ENCODE results near the gene HIRA.

The HIRA gene

DNA sequence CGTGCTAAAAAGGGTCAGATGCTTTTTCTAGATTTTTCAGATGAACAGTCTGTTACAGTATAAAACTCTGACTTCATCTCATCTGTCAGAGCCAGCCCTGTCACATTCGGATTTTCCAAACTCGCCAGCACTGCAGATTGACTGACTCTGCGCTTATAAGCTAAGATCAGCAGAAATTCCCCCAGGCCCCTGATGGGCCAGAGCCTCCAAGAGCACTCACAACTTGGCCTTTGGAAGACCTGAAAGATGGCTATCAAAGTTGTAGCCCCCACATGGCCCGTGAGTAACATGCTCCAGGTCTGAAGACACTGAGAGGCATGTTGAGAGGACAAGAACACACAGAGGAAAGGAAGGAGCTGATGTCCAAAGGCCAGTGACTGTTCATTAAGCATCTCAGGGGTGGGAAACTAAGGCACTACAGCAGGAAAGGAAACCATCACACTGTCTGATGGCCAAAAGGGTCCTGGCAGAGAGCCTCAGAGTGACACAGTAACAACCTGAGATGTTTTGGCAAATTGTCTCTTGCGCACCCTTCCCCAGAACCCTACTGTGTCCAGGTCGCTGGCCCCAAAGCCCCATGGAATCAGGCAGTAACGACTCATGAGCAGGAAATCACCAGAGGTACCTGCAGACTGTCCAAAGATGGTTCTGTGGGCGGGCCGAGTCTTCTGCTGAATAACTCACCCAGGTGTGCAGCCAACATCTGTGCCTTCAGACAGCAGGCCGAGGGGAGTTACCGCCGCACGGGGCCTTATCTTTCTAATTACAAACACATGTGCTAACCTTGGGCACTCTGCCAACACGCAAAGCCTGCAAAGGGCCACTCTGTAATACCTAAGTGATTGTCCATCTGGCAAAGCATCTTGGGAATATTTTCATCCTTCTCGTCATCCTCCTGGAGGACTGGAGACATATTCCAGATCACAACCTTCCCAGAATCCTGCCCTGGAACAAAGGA, 23.6 kb downstream of the HIRA start:
- no peak for DNase-seq

DNA sequence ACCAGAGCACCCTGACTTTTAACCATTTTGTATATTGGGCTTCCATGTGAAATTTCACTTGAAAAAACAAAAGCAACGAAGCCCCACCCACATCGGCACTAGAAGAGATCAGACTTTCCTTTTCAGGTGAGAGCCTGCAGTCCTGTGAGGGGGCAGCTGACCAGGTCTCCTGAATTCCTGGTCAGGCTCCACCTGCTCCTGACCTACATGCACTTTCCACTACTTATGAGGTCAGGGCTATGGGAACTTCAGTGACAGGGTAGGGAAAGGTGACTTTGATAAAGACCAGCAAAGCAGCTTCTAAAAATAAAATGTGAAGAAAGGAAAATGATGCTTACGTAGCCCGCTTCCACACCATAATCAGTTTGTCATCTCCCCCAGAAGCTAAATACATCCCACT, 24.7 kb downstream of the HIRA start:
- DNase-seq, result no peak

DNA sequence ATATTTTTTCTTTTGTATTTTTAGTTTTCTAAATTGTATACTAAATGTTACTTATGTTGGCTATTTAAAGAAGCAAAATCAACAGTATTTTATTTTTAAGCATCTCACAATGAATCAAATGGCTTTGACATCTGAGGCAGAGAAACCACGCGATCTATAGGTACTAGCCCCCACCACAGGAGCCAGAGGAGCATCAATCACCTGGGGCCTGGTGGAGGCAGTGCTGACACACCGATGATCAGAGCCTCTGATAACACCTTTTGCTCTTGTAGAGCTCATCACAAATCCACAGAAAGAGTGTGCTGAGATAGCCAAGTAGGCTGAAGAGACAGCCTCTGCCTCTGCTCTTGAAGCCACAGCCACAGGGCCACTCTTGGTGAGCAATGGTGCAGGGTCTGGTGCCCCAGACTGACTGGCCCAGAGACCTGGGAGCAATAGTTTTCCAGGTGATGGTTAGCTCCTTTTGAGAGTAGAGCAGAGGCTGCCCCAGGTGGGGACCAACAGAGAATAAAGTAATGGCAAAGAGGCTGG, 25.2 kb downstream of the HIRA start:
- DNase-seq, result no peak

DNA sequence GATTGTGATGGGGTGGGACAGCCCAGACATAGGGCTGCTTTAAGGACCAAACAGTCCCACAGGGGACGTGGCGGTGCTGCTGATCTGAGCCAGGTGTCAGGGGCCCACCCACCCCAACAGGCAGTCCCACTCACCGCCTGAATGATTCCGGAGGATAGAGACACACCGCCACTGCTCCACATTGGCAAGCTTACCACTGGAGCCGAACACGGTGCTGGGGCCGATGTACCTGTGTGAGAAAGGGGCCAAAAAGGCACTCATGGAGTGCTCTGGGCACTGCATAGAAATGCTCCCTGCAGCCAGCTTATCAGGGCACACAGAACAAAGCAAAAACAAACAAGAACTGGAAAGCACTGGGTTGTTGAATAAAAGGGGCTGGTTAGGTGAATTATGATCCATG, 25.9 kb downstream of the HIRA start:
- DNase-seq, result no peak

DNA sequence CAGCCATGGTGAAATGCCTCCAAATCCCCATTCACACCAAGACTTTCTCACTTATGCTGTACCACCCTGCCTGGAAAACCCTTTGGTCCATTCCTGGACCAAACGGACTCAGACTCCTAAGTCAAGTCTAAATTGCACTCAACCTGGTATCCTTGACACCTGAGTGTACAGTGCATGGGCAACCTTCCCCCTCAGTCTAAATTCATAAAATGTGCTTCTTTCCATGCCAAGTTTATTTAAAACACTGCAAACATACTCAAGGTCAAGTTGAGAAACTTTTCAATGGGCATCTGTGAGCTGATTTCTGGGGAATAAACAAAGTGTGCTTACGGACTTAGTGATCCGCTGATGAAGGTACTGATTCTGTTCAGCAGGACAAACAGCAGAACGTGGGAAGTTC, 26.4 kb downstream of the HIRA start:
- no peak for DNase-seq

DNA sequence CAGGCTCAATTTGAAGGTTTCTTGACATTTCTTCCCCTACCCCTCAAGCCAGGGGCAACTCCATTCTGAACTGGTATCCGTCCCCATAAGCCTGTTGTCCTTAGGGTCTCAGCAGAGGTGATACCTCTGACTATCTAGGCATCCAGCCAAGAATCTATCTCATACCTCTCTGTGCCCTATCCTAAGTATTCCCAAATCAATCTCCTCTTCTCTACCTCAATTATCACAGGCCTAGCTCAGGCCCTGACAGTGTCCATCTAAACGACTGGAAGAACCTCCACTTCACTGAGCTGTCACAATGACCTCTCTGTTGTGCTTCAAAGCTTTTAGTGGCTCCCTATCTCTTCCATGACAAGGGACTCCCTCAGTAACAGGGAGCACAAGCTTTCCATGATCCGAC, 26.9 kb downstream of the HIRA start:
- no peak for DNase-seq

DNA sequence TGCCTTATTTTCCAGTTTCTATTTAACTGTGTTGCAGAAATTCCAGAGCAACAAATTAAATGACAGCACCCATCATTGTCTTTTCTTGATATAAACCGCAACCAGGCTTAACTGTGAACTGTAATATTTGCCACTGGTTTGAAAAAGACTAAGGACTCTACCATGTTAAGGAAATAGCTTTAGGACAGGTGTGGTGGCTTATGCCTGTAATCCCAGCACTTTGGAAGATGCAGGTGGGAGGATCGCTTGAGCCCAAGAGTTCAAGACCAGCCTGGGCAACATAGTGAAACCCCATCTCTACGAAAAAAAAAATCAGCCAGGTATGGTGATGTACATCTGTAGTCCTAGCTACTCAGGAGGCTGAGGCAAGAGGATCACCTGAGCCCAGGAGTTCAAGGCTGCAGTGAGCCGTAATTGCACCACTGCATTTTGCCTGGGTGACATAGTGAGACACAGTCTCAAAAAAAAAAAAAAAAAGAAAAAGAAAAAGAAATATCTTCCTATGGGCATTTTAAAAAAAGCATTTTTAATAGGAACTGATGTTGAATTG, 28.8 kb downstream of the HIRA start:
- DNase-seq, result no peak

DNA sequence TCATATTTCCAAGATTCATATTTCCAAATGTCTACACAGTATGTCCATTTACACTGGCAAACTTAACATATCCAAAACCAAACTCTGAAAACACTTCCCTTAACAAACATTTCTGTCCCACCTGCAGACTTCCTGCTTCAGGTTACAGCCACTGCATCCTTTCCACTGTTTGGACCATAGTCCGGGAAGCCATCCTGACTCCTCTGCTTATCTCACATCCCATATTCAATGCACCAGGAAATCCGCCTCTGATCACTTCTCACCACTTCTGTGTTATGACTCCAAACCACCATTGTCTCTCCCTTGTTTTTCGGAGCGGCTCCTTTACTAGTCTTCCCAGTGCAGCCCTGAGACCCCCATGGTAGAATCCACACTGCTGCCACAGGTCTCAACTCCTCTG, 30.1 kb downstream of the HIRA start:
- no peak for DNase-seq

DNA sequence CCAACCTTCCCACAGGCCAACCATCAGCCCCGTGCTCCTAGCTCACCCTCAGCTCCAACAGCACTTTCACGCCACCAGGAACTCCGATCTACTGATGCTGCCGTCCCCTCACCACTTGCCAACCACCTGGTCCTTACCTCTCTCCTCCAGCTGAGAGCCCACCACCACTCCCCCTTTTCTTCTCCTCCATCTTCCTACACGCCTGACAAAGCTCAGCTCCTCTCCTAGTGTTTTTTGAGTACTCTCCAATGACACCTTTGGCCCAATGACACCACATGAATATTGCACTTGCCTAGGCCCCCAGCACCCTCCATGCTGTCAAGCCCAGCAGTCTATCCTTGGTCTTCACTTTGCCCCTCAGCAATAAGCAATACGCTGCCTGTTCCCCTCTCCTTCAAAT, 30.7 kb downstream of the HIRA start:
- DNase-seq, result no peak

DNA sequence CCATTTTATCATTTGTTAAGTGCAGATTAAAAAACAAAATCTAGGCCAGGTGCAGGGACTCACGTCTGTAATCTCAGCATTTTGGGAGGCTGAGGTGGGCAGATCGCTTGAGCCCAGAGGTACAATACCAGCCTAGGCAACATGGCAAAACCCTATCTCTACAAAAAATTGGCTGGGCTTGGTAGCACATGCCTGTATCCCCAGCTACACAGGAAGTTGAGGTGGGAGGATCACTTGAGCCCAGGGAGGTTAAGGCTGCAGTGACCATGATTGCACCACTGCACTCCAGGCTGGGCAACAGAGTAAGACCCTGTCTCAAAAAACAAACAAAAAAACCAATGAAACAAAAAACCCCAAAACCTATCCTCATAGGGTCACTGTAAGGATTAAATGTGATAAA, 32.9 kb downstream of the HIRA start:
- no peak for DNase-seq

DNA sequence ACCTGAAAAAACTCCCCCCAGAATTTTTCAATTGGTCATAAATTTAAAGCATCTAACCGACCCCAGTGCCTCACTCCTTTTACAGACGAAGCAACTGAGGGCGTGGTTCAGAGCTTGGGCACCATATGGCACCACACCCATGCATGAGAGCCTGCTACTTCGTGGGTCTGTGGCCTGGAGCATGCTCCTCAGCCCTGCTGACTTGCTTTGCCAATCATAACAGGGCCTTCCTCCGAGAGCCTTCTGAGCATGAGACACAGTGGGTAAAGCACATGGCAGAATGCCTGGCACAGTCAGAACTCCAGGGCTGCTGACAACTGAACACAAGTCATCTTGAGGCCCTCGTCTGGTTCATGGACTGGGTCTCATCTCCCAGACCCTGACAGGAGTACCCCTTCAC, 33.3 kb downstream of the HIRA start:
- DNase-seq, result no peak

DNA sequence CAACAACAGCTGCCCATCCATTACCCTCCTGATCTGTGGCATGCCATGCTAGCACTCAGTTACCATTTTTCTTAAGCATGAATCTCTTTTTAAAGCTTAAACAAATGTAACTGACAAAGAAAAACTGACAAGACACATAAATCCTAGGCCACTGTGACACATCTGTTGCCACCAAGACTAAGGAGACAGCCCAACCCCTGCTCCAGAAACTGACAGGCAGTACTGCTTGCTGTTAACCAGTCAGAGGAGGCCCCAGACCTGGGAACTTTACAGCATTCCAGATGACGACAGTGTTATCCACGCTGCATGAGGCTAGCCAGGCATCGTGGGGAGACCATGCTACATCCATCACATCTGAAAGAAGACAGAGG, 33.8 kb downstream of the HIRA start:
- DNase-seq, result no peak

DNA sequence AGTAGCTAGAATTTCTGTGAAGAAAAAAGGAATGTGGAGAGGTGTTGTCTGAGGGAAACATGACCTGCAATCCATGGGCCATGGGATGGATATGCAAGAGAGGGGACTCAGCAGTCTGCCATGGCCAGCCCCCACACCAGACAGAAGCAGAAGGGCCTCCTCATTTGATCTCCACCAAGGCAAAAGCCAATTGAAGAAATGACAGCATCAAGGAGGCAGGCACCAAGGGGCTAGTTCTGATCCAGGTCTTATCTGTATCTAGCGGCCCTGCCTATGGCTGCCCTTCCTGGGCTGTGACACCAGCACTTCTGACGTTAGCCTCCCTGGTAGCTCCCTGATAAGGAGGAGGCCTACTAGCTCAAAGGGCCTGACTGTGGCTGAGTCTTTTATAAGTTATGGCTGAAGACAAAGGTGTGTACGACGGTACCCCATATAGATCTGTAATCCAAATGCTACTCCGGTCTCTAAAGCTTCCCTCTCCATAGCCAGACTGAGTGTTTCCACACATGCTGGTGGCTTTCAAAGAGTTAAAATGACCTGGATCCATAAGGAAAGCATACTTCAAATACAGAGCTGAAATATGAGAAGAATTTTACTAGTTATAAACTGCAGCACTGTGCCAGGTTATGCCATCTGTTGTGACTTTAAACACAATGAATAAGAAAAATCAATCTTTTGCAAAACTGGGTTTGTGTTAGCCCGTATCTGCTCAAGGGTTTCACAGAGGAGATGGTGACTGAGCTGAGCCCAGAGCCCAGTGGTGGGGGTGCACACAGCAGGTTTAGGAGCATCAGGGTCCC, 34.4 kb downstream of the HIRA start:
- no peak for DNase-seq

DNA sequence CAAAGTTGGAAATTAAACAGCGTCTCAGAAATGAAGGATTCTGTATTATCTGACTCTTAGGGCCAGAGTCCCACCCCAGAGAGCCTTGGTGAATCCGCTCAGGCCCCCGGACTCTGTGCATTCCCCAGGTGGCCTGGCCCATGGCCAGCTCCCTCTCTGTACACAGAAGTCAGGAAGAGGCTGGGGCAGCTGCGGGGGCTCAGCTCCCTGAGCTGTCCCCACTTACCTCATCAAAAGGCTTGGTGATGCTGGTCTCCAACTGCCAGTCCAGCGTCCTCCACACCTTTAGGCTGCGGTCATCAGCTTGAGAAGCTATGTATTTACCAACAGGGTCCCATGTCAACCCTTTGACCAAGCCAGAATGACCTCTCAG, 35.0 kb downstream of the HIRA start:
- DNase-seq, result no peak

DNA sequence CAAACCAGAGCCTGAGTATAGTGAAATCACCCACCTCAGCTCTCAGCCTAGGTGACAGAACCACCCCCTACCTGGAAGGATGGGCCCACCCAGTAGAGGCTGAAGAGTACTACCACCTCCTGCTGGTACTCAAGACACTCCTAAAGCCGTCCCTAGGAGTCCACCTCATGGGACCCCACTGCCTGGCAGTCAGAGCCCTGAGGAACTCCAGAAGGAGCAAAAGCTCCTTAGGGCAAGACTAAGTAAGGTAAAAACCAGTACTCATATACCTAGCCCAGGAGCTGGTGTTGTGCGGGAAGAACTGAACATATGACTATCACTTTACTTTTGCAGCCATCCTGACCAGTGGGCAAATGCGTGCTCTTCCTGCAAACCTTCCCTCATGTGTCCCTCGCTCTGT, 36.3 kb downstream of the HIRA start:
- DNase-seq, result no peak

DNA sequence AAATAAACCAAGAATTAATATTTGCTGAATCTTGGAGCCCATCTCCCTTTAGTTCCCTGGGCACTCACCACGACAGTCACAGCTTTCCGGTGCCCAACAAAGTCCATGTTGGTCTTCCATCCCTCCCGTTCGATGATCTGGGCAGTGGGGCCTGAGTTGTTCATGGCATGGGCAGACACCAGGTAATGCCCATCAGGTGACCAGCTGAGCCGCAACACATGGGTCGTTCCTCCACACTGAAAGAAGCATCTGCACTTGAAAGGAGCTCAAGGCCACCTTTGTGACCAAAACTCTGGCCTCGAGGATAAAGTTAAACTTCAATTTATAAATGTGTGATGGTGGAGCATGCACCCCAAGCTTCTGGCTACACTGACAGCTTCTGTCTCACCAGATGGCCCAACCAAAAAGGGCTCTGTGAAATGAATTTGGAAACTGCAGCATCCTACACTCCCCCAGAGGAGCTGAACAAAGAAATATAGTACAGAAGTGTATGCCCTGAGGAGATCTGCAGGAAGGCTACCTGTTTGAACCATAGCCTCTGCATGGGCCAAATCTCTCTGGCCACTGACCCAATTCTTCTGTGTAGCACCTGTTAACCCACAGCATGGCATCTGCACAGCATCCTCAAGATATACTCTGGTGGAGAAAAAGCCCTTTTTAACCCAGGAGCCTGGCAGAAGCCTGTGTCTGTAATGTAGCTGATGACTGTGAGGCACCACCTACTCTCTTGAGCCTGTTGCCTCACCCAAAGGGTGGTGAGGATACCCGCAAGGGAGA, 37.1 kb downstream of the HIRA start:
- no peak for DNase-seq

DNA sequence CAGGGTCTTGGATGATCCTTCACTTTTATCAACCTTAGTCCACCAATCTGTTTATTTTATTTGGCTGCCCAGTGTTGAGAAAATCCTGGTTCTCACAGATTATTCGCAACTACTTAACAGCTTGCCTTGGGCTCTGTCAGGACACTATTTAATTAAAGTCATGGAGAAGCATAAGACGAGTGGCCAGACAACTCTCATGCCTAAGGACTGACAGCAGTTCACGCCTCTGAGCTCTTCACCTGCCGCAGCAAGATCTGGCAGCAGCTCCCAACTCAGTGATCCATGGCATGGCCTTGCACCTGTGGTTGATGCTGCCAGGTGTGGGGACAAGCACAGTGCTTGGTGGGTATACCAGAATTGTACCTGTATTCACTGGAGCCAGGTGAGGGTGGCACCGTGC, 37.8 kb downstream of the HIRA start:
- no peak for DNase-seq

DNA sequence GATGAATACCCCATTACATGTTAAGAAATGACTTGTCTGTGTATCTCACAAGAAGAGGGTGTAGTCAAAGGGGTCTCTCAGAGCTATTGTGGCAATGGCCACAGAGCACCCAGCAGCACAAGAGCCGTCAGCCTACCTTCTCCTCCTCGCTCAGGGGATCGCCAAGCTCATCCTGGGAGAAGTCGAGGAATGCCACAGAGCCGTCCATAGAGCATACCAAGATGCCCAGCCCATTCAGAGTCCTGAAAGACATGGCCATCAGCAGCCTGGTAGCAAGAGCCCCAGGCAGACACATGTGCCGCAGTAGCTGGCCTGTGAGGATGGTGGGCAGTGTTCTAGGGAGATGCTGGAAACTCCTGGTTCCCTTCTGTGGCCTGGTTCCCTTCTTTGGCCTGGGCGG, 44.0 kb downstream of the HIRA start:
- no peak for DNase-seq

DNA sequence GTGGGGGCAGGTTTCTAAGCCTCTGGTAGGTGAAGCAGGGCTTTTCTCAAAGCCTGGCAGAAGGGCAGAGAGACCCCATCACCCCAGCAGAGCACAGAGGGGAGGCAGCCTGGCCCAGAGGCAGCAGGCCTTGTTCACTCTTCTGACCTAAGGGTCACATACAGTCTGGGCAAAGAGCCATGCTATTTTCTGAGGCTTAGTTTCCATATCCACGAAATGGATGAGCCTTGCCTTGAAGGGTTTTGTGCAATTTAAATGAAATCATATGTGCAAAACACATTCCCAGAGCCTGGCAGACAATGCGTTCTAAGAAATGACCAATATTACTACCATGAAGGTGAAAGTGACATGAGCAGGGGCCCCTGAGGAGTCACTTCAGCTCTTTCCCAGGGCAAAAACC, 44.5 kb downstream of the HIRA start:
- no peak for DNase-seq

DNA sequence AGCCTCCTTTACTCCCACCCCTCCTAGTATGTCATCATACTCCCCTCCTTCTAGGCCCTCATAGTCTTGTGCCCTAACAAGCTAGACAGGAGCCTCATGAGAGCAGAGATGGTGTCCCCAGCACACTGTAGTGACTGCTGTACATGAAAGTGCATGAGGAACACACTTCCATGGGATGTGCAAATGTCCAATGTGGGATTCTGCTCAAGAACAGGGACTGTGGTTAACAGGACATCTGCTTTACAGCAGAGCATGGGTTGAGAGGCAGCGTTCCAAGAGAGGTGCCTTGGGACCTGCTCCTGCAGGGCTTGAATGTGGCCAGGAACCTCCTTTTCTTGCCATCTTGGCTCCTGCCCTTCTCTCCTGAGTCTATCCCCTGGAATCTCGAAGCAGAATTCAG, 45.3 kb downstream of the HIRA start:
- DNase-seq, result no peak

DNA sequence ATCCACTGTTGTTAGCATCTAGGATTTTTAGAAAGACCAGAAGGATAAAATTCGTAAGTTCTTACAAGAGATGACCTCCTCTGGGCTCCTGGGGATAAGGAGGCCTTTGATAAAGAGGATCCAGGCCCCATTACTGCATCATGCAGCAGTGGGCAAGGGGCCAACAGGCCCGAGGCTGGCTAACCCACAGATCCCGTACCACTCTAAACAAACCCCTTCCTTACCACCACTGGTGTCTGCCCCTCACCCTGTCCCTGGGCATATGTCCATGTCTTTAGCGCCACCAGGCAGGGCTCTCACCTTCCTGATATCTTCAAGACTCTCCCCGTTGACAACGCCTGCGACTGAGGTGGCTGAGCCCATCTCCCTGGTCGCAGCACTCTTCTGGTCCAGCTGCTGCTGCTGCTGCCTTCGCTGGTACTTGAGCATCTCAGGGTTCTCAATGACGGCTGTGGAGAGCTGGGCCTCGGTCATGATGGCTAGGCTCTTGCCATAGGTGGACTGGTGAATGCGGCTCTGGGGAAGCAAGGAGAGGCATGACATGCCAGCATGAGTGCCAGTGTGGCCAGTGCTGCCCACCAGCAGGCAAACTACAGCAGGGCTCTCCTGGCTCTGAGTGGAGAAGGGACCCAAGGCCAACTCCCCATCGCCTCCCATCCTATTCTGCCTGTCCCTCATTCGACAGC, 46.2 kb downstream of the HIRA start:
- no peak for DNase-seq

DNA sequence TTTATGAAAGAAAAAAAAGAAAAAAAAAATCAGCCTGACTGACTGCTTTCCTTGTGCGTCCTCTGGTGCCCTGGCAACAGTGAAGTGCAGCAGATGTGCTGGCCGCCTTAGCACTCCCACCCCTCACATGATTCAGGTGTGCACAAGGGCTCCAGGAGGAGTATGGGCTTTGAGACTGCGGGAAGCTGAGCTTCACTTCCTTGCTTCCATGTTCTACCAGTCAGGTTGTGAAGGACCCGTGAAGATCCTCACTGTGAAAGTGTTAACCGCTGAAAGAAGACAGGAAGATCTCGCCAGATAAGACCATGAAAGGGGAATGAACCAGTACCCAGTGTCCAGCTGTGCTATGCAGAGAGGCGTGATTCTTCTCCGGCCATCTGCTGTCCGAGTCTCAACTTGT, 48.2 kb downstream of the HIRA start:
- no peak for DNase-seq
